C4-2B (cell line): ENCODE results near the gene MEGF8.

Source experiments
- CTCF ChIP-seq: fragments of 450-650 bp; conservative IDR thresholded peaks from 2 replicates; pipeline ENCODE4 v1.5.1; 2017; ENCODE audit warnings: mild to moderate bottlenecking
- ZFX ChIP-seq: fragments of 450-650 bp; IDR thresholded peaks from 2 replicates; pipeline ENCODE4 v1.6.1; 2017

GRCh38 chr19:42287827-42288107 is 37.7 kb upstream of the MEGF8 start:
- TF ChIP-seq CTCF (no peak), ZFX (no peak)
